Neural progenitor cell (in vitro differentiated cells): ENCODE data around the gene SLC24A4.

Experiments
- CTCF ChIP-seq: fragments of 200-600 bp; sonication (generic); IDR thresholded peaks from 2 replicates; pipeline ENCODE4 v1.5.1; 2017; ENCODE audit warnings: antibody characterized with exemption, mild to moderate bottlenecking
- EZH2 ChIP-seq: fragments of 200-600 bp; sonication (generic); IDR thresholded peaks from 2 replicates; pipeline ENCODE4 v1.6.1; 2017; ENCODE audit warnings: antibody characterized with exemption, mild to moderate bottlenecking, moderate library complexity
- EZH2phosphoT487 ChIP-seq: fragments of 200-600 bp; sonication (generic); IDR thresholded peaks from 2 replicates; pipeline ENCODE4 v1.6.1; 2017; ENCODE audit warnings: antibody characterized with exemption

- TF ChIP-seq EZH2: no peak
- TF ChIP-seq CTCF: no peak
- no peak for TF ChIP-seq EZH2phosphoT487
Observed at GRCh38 chr14:92397953-92398564, 75.1 kb downstream of the SLC24A4 start.
